ENCODE data around the gene CAMK1D. TPM values are rescaled to one million over a fixed set of nuclear protein-coding genes. Genes with fewer than 3 reads are reported as not detected.

CAMK1D gene
- total and polyA plus RNA-seq, 2 experiments from 2014 or later: 2.0 to 3.8 TPM

DNA sequence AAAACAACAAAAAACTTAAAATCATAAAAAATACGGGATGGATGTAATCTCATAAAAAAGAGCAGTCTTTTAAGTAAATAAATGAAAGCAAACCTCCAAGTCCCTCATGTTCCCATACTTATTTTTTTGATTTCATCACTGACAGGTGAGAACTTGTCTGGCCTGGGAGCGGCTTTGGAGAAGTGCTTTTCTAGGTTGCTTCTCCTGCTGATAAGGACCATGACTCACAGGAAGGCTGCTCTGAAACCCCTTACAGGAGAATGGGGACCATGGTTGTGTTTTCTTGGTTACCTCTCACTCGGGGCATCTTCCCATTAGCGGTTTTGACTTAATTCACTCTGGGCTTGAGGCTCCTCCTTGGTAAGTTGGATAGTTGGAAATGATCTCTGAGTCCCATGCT lies 237.4 kb downstream of the CAMK1D start:
- Histone ChIP-seq H3K9me3 (ENCODE audit: low read depth) (no peaks in the 10 kb centered on the region), H3K36me3 (no peaks in the 10 kb centered on the region)
- no peak for TF ChIP-seq CTCF (IDR thresholded peaks at IDR 0.05; ENCODE audit: low read depth, low read length)

GRCh38 chr10:12587451-12587888 lies 238.1 kb downstream of the CAMK1D start:
- Histone ChIP-seq H3K4me3 (no peak overlapping the region), H3K27ac (no peak overlapping the region), H3K4me1 (ENCODE audit: low read depth) (no peaks in the 10 kb centered on the region), H3K27me3 (no peaks in the 10 kb centered on the region), H3K9me3 (ENCODE audit: low read depth) (no peaks in the 10 kb centered on the region), H3K36me3 (no peaks in the 10 kb centered on the region)
- no peak for DNase-seq (ENCODE audit: low read depth in 1 of 2, low spot score in 1 of 2)
- TF ChIP-seq CTCF (IDR thresholded peaks at IDR 0.05; ENCODE audit: low read depth, low read length): no peak

More for the DNA sequence above, 237.4 kb downstream of the CAMK1D start:
- no peaks in the 10 kb centered on the region for H3K27me3 ChIP-seq
- no peaks in the 10 kb centered on the region for H3K4me1 ChIP-seq (ENCODE audit: low read depth)
- DNase-seq (ENCODE audit: low read depth in 1 of 2, low spot score in 1 of 2): no peak
- H3K4me3 ChIP-seq: no peak overlapping the region
- no peak overlapping the region for H3K27ac ChIP-seq

- DNase-seq (ENCODE audit: low read depth in 1 of 2, low spot score in 1 of 2): no peak
- Histone ChIP-seq H3K36me3 (no peaks in the 10 kb centered on the region), H3K4me3 (no peak overlapping the region), H3K4me1 (ENCODE audit: low read depth) (no peaks in the 10 kb centered on the region), H3K27me3 (no peaks in the 10 kb centered on the region), H3K9me3 (ENCODE audit: low read depth) (no peaks in the 10 kb centered on the region), H3K27ac (no peak overlapping the region)
- no peak for TF ChIP-seq CTCF (IDR thresholded peaks at IDR 0.05; ENCODE audit: low read depth, low read length)
Observed at GRCh38 chr10:12588091-12588860, 238.9 kb downstream of the CAMK1D start.

GRCh38 chr10:12589291-12589690 lies 239.9 kb downstream of the CAMK1D start:
- no peak for DNase-seq (ENCODE audit: low read depth in 1 of 2, low spot score in 1 of 2)
- Histone ChIP-seq H3K4me1 (ENCODE audit: low read depth) (no peaks in the 10 kb centered on the region), H3K4me3 (no peak overlapping the region), H3K27ac (no peak overlapping the region), H3K27me3 (no peaks in the 10 kb centered on the region), H3K36me3 (no peaks in the 10 kb centered on the region), H3K9me3 (ENCODE audit: low read depth) (no peaks in the 10 kb centered on the region)
- no peak for TF ChIP-seq CTCF (IDR thresholded peaks at IDR 0.05; ENCODE audit: low read depth, low read length)

GRCh38 chr10:12589791-12590190 lies 240.4 kb downstream of the CAMK1D start:
- H3K9me3 ChIP-seq (ENCODE audit: low read depth): no peaks in the 10 kb centered on the region
- H3K36me3 ChIP-seq: no peaks in the 10 kb centered on the region
- no peak for DNase-seq (ENCODE audit: low read depth in 1 of 2, low spot score in 1 of 2)
- no peak for TF ChIP-seq CTCF (IDR thresholded peaks at IDR 0.05; ENCODE audit: low read depth, low read length)
- H3K27ac ChIP-seq: no peak overlapping the region
- H3K27me3 ChIP-seq: no peaks in the 10 kb centered on the region
- H3K4me3 ChIP-seq: no peak overlapping the region
- H3K4me1 ChIP-seq (ENCODE audit: low read depth): no peaks in the 10 kb centered on the region

Data from cardiac muscle cell (in vitro differentiated cells and primary cell).